Astrocyte of the hippocampus (primary cell): ENCODE data around the gene FADS6.

Experiments used
- DNase-seq: peaks from one replicate; pipeline ENCODE4 v3.0.0; 2011; ENCODE audit warnings: low read depth, low spot score

The FADS6 gene

GRCh38 chr17:74892974-74893911 lies at the start of gene FADS6:
Gene FADS6 (minus strand): TSS chr17:74893633. CDS start chr17:74893595, 38 bp downstream.
- DNase-seq: no peak

- DNase-seq: no peak
Measured at GRCh38 chr17:74941128-74941725, 47.8 kb upstream of the FADS6 start.

GRCh38 chr17:74939534-74939933 lies 46.1 kb upstream of the FADS6 start:
- DNase-seq: no peak

GRCh38 chr17:74938194-74938950 lies 44.9 kb upstream of the FADS6 start:
- DNase-seq: no peak

GRCh38 chr17:74937064-74938051 lies 43.9 kb upstream of the FADS6 start:
- peak; percentile 34 for DNase-seq

GRCh38 chr17:74936470-74936799 lies 43.0 kb upstream of the FADS6 start:
- DNase-seq: no peak

- no peak for DNase-seq
Measured at GRCh38 chr17:74935585-74936469, 42.4 kb upstream of the FADS6 start, which contains the start of gene OTOP3. Gene OTOP3 (plus strand): TSS chr17:74935898. CDS start chr17:74935922, 24 bp downstream.

GRCh38 chr17:74935048-74935447 lies 41.6 kb upstream of the FADS6 start:
- no peak for DNase-seq

- DNase-seq: no peak
Measured at GRCh38 chr17:74930535-74931036, 37.2 kb upstream of the FADS6 start.

GRCh38 chr17:74928786-74929185 lies 35.4 kb upstream of the FADS6 start:
- no peak for DNase-seq

GRCh38 chr17:74925242-74925641 lies 31.8 kb upstream of the FADS6 start:
- DNase-seq: no peak

- DNase-seq: no peak
Measured at GRCh38 chr17:74924250-74924948, 31.0 kb upstream of the FADS6 start, which contains the start of gene OTOP2. Gene OTOP2 (plus strand): TSS chr17:74924273. CDS start chr17:74924633, 360 bp downstream.

- peak; percentile 59 for DNase-seq
Measured at GRCh38 chr17:74923538-74924249, 30.3 kb upstream of the FADS6 start.

- peak; percentile 27 for DNase-seq
Measured at GRCh38 chr17:74922694-74923537, 29.5 kb upstream of the FADS6 start, which contains the start of gene USH1G. Gene USH1G (minus strand): TSS chr17:74923255. CDS start chr17:74923073, 182 bp downstream.

- no peak for DNase-seq
Measured at GRCh38 chr17:74922172-74922571, 28.7 kb upstream of the FADS6 start.

GRCh38 chr17:74921769-74922168 lies 28.3 kb upstream of the FADS6 start:
- no peak for DNase-seq

- no peak for DNase-seq
Measured at GRCh38 chr17:74921026-74921681, 27.7 kb upstream of the FADS6 start.
